Mononuclear cell (primary cell): ENCODE measurements around the gene EXTL1. TPM values are rescaled to one million over a fixed set of nuclear protein-coding genes. Genes with fewer than 3 reads are reported as not detected.

ENCODE experiments used
- H3K27me3 ChIP-seq: 2 replicates; pipeline ENCODE4 v1.6.0; 2011; ENCODE audit warnings: low read length, control low read depth; ENCODE audit not compliant: insufficient read depth
- H3K4me1 ChIP-seq: 2 replicates; pipeline ENCODE4 v1.5.1; 2011; ENCODE audit warnings: mild to moderate bottlenecking, low read length, control low read depth; ENCODE audit not compliant: insufficient read depth
- H3K4me3 ChIP-seq: 2 replicates; pipeline ENCODE4 v1.5.1; 2011; ENCODE audit warnings: mild to moderate bottlenecking, low read length, moderate library complexity
- H3K9me3 ChIP-seq: 2 replicates; pipeline ENCODE4 v1.5.1; 2011; ENCODE audit warnings: low read depth, mild to moderate bottlenecking, control low read depth, low read length
- total RNA-seq: library from RNA; depleted of rRNA; stranded (reverse); fragments of >200 nt; gene quantifications from one replicate; pipeline ENCODE4 v1.2.3, GENCODE V29; 2012

EXTL1 gene
- total RNA-seq, 1 donor, result under 0.01 TPM

DNA sequence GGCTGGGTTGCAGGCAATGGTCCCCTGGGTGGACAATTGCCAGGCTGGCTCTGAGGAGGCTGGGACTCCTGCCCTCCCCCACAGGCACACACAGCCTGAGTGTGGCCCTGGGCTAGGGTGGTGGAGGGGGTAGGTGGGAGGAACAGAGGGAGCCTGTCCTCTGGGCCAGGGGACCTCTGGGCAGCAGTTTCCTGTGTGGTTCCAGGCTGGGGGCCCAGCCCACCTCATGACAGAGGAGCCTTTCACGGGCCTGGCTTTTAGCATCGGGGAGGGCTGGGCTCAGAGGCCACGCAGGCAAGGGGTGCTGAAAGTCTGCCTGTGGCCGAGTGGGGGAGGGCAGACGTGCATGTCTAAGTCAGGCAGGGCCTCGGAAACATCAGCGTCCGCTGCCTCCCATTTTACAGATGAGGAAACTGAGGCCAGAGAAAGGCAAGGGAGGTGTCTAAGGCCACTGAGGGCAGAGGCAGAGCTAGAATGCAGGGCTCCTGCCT, 7.0 kb downstream of the EXTL1 start:
- H3K4me1 ChIP-seq, result no peaks in the 10 kb centered on the region
- no peaks in the 10 kb centered on the region for H3K27me3 ChIP-seq
- H3K9me3 ChIP-seq, result no peaks in the 10 kb centered on the region
- H3K4me3 ChIP-seq, result no peak overlapping the region

DNA sequence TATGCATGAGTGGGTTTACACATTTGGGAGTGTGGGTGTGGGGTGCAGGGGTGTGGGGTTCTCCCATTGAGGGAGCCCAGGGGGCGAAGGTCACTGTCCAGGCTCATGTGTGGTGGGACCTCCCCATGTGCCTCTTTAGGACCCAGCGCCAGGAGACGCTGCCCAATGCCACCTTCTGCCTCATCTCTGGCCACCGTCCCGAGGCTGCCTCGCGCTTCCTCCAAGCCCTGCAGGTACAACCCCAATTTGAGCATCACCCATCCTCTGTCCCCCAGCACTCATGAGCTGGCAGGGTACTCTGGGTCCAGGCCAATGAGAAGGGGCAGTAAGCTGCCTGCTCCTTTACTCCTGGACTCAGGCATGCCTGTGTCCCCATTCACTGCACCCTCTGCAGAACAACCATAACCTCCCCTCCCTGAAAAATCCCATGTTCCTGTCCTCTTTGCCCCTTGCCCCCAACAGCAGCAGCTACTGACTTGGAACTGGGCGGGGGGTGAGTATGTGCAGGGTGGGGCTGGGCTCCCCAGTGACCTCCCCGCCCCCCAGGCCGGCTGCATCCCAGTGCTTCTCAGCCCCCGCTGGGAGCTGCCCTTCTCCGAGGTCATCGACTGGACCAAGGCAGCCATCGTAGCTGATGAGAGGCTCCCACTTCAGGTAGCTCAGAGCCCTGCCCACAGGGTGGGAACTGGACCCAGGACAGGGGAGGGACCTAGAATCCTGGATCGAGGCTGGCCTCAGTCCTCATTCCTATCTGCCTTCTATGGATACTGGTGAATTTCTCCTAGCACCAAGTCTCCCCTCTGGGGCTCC, 7.7 kb downstream of the EXTL1 start:
- Histone ChIP-seq H3K4me1 (no peaks in the 10 kb centered on the region), H3K9me3 (no peaks in the 10 kb centered on the region), H3K4me3 (no peak overlapping the region), H3K27me3 (no peaks in the 10 kb centered on the region)

DNA sequence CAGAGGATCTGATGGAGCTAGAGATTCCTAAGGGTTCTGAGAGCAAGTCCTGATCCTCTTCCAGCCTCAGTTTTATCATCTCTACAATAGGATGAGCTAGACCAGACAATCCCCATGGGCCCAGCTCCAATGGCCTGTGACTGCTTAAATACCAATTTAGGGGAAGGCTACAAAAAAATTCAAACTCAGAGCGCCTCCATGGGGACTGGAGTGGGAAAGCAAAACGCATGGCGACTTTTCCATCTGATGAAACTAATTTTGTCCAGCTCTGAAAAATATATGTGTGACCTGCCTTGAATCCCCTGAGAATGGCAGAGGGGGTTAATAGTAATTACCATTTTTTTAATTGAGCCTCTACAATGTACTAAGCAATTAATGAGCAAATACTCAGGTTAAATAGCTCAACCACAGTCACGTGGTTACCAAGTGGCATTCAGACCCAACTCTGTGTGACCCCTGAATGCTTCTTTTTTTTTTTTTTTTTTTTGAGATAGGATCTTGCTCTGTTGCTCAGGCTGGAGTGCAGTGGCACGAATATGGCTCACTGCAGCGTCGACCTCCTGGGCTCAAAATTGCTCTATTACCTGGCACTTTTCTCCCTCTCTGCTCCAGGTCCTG, 8.4 kb downstream of the EXTL1 start:
- Histone ChIP-seq H3K4me3 (no peak overlapping the region), H3K9me3 (no peaks in the 10 kb centered on the region), H3K27me3 (no peaks in the 10 kb centered on the region), H3K4me1 (peaks cover 4% of the 10 kb centered on the region)

DNA sequence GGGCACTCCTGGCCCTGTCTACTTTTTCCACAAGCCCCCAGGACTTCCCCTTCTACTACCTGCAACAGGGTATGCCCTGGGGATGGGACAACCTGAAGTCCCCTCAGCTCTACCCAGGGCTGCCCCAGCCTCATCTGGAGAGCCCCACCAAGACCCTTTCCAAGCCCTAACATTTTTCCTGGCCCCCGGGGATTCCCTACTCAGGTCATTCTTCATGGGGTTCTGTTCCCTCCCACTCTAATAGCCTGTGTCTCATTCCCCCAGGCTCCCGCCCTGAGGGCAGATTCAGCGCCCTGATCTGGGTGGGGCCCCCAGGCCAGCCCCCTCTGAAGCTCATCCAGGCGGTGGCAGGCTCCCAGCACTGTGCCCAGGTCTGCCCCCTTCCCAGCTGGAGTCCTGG, 9.6 kb downstream of the EXTL1 start:
- Histone ChIP-seq H3K9me3 (no peaks in the 10 kb centered on the region), H3K4me3 (no peak overlapping the region), H3K27me3 (no peaks in the 10 kb centered on the region), H3K4me1 (peaks cover 9% of the 10 kb centered on the region)

DNA sequence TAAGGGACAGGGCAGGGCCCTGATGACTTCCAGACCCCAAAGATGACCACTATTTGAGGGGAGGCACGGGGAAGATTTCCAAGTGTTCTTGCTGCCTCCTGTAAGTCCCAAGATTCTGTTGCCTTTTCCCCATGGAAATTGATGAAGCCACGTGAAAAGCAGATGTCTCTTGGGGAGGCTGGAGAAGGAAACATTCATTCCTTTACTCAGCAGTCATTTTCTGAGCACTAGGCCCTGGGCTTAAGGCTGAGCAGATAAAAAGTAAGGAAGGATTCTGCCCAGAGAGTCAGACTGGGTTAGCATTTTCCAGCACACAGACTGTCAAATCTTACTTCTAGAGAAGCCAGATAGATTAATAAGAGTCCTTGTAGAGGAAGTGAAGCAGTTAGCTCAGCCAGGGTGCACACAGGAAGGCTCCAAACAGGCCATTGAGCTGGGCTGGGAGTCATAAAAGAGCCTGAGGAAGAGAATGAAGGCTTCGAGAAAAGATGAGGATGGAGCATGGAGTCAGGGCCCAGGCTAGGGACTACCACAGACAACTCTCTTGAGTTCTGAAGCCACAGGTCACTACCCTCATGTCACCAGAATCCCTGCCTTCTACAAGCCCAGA, 10.1 kb downstream of the EXTL1 start:
- Histone ChIP-seq H3K27me3 (no peaks in the 10 kb centered on the region), H3K9me3 (no peaks in the 10 kb centered on the region), H3K4me3 (no peak overlapping the region), H3K4me1 (peaks cover 11% of the 10 kb centered on the region)

DNA sequence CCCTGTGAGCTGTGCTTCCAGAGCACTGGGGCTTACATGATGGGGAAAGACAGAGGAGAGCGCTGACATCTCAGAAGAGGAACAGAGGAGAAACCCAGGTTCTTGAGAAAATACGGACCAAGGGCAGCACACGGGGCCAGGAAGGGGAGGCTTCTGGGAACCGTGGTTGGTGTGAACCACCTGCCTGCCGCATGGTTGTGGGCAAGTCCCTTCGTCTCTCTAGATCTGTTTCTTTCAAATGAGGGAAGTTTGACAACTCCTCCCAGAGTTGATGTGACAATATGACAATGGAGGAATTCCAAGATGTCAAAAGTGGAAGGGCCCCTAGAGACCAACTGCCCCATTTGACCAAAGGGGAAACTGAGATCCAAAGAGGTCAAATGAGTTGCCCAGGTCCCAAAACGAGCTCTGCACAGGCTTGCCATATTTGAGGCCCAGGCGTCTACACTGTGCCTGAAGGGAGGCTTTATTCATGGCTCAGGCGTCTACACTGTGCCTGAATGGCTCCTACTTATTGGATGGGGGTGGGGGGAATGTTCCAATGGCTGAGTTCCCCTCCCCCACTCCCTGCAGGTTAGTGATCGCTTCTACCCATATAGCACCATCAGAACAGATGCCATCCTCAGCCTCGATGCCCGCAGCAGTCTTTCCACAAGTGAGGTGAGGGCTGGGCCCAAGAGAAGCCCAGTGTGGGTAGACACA, 11.2 kb downstream of the EXTL1 start:
- Histone ChIP-seq H3K4me1 (peaks cover 11% of the 10 kb centered on the region), H3K27me3 (no peaks in the 10 kb centered on the region), H3K4me3 (no peak overlapping the region), H3K9me3 (no peaks in the 10 kb centered on the region)

DNA sequence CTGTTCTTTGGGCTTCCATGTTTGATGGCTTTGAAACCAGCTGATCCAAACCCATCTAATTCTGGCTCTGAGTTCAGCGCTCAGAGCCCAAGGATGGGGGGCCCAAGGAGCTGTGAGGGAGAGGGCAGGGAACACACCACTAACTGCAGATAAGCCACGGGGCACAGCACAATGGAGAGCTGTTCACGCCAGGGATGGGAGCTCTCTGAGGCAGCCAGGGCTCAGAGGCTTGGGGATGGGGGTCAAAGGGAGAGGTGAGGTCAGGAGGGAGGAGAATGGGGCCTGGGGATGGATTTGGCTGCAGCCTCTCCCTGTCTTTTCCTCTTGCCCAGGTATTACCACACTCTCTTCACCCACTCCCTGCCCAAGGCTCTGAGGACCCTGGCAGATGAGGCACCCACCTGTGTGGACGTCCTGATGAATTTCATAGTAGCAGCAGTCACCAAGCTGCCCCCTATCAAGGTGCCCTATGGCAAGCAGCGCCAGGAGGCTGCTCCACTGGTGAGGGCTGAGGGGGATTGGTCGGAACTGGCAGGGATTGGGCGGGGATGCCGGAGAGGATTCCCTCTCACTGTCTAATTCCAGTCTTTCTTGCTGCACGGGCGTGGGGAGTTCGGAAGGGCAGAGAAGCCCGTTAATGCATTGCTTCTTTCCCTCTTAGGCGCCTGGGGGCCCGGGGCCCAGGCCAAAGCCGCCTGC, 13.1 kb downstream of the EXTL1 start:
- H3K4me1 ChIP-seq, result peaks cover 11% of the 10 kb centered on the region
- no peaks in the 10 kb centered on the region for H3K27me3 ChIP-seq
- peak overlapping the region; percentile 89 for H3K4me3 ChIP-seq
- H3K9me3 ChIP-seq, result no peaks in the 10 kb centered on the region

DNA sequence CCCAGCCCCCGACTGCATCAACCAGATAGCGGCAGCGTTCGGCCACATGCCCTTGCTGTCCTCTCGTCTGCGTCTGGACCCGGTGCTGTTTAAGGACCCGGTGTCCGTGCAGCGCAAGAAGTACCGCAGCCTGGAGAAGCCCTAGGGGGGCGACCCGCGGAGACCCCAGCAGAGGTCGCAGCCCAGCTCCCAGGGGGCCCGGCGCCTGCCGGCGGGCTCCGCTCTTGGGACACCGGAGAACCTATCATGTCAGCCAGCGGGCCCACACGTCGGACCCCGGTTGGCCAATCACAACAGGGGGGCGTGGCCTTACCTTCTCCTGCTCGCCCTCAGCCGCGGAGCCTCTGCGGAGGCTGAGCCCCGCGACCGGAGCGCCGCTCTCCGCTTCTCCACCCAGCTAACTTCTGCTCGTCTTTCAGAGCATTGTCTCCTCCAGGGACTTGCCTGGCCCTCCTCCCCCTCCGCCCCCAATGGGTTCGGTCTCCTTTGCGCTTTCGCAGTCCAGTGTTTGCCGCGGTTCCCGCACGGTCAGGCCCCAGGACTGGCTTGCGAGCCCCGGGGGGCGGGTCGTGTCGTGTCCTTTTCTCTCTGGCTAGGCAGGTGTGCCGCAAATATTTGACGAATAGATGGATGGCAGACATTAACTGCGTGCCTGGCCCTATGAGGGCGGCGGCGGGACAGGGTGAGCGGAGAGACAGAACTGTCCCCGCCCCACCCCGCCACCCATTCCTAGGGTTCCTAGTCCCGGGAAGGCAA, 13.8 kb downstream of the EXTL1 start:
- H3K27me3 ChIP-seq, result no peaks in the 10 kb centered on the region
- peak overlapping the region; percentile 89 for H3K4me3 ChIP-seq
- no peaks in the 10 kb centered on the region for H3K9me3 ChIP-seq
- peaks cover 11% of the 10 kb centered on the region for H3K4me1 ChIP-seq

DNA sequence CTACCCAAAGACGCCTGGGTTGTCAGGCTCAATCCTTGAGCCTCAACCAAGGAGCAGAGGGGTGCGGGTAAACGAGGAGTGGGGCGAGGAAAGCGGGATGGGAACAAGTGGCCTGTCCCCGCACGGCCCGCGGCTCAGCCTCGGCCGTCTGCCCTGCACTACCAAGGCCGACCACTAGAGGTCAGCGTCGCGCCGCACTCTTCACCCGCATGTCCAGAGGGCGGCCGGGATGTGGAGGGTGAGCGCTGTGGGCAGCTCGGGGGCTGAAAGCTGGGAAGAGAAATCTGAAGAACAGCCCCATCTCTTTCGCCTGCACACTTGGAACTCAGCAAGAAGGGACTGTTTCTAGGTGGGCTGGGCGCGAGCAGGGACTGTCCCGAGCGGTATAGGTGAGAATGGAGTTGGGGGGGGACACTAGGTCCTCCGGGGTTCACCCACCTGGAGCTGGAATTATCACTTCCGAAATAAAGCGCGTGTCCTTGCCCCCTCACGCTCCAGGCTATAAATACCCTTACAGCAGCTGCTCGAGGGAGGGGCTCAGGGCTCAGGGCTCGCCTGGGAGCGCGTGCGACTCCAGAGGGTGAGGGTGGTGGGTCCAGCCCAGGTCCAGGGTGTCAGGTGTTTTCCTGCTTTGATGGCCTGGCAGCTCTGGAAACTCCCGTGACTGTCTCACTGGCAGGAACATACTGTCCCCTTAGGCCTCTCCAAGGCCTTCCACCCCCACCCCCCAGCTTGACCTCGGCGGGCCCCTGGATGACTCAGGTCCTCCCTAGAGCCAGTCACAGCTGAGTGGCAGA, 14.6 kb downstream of the EXTL1 start:
- H3K4me1 ChIP-seq, result peaks cover 11% of the 10 kb centered on the region
- peak overlapping the region; percentile 89 for H3K4me3 ChIP-seq
- no peaks in the 10 kb centered on the region for H3K27me3 ChIP-seq
- H3K9me3 ChIP-seq, result no peaks in the 10 kb centered on the region

DNA sequence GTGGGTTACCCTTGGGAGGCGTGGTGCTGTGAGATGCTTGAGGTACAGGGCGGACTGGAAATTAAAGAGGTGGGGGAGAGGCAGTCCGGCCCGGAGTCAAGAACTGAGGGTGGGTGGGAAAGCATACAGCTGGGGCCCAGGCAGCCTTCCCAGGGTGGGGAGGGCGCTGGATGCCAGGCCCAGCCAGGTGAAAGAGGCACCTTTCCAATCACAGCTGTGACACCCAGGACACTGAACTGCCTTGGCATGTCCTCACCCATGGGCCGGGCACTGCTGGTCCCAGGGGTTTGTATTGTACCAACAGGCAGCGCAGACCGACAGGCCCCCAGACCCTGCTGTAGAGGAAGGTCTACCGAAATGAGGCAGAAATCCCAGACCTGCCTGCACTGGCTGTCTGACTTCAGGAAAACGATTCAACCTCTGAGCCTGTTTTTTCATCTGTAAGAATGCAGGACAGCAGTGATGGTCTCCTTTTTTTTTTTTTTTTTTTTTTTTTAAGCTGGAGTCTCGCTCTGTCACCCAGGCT, 15.2 kb downstream of the EXTL1 start:
- Histone ChIP-seq H3K4me3 (no peak overlapping the region), H3K27me3 (no peaks in the 10 kb centered on the region), H3K9me3 (no peaks in the 10 kb centered on the region), H3K4me1 (peaks cover 11% of the 10 kb centered on the region)

DNA sequence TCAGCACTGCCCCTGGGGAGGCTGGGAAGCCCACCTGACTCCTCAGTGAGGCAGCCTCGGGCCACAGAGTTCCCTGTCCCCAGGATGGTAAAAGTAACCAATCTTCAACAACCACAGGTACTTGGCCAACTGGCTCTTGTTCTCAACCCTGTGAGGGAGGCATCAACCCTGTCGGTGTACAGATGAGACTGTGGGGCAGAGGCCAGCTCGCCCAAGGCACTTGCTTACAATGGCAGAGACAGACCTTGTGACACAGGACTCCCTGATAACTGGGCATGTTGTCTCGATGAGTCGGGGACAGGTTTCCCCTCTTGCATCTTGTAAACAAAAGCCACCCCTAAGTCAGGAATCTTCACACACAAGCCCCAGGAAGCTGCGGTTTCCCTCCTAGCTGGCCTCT, 16.3 kb downstream of the EXTL1 start:
- H3K4me3 ChIP-seq, result no peak overlapping the region
- H3K27me3 ChIP-seq, result no peaks in the 10 kb centered on the region
- H3K9me3 ChIP-seq, result no peaks in the 10 kb centered on the region
- H3K4me1 ChIP-seq, result peaks cover 11% of the 10 kb centered on the region

DNA sequence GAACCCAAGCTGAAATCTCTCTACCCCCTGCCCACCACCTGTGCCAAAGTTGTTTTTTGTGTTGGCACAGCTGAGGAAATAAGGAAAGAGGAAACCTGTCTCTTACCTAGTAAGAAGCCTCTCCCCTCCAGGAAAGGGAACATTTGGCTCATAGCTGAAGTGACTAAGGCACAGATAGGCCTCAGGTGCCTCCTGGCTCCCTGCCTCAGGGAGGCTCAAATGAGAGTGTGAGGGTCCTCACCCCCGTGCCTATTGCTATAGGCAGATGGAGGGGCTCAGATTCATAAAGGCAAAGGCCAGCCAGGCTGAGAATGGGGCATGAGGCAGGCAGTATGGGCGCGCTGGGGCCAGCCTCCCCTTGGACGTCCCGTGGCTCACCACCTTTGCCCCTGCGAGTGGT, 16.9 kb downstream of the EXTL1 start:
- Histone ChIP-seq H3K4me1 (peaks cover 11% of the 10 kb centered on the region), H3K27me3 (no peaks in the 10 kb centered on the region), H3K4me3 (no peak overlapping the region), H3K9me3 (no peaks in the 10 kb centered on the region)

DNA sequence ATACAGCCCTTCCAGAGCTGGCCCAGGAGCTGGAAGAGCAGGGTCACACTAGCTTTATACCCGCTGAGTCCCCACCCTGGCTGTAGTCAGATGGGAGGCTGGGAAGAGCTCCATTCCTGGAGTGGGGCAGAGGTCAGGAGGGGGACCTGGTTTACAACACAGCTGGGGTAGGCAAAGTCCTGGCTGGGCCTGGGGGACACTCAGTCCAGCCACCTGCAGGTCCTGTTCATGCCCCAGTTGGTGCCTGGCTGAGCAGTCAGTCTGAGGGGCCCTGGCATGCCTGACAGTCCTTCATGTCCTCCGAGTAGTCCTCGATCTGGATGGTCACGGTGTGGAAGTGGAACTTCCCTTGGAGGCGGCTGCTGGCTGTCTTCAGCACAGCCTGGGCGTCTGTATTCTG, 17.3 kb downstream of the EXTL1 start:
- no peak overlapping the region for H3K4me3 ChIP-seq
- peaks cover 11% of the 10 kb centered on the region for H3K4me1 ChIP-seq
- H3K9me3 ChIP-seq, result no peaks in the 10 kb centered on the region
- H3K27me3 ChIP-seq, result peaks cover 1% of the 10 kb centered on the region
